Measurements from ENCODE around the gene SLC25A13. TPM values are rescaled to one million over a fixed set of nuclear protein-coding genes. Genes with fewer than 3 reads are reported as not detected.

The SLC25A13 gene
- total and polyA plus RNA-seq, 2 of the 13 experiments (the other 11 are each of a cell fraction or from before 2014, with no cell fraction given), result 36.2 to 84.9 TPM

GRCh38 chr7:96241855-96242254 is 80.0 kb downstream of the SLC25A13 start:
- H3K27me3 ChIP-seq (ENCODE audit: control insufficient read depth in 1 of 2, insufficient read depth in 2 of 2, low read length in 2 of 2), result no peaks in the 10 kb centered on the region
- CTCF ChIA-PET (ENCODE audit: low intra/inter-chr PET ratio, low total read pairs), result no interaction called here
- POLR2A ChIA-PET, result no interaction called here
- H3K4me1 ChIP-seq (ENCODE audit: insufficient read depth, low read length), result no peaks in the 10 kb centered on the region
- intact Hi-C loops (cut with micrococcal nuclease; ENCODE audit: unreplicated experiment), result no loop called here
- H2AFZ ChIP-seq (ENCODE audit: low read length), result no peak overlapping the region
- H3K27ac ChIP-seq (ENCODE audit: extremely low read length, insufficient read depth, low read length), result no peak overlapping the region
- H3K4me3 ChIP-seq (replicated peaks in 1 of 3; ENCODE audit: insufficient read depth in 1 of 3, low read depth in 2 of 3, low read length in 3 of 3), result no peak overlapping the region
- no peaks in the 10 kb centered on the region; the same call in 1 of the 2 replicates for H4K20me1 ChIP-seq (ENCODE audit: insufficient read depth, low read length)
- DNase-seq (ENCODE audit: low spot score) (no peak), FAIRE-seq (no peak), ATAC-seq (no peak)
- no TSS peak for BruUV-seq (replicated peaks)
- H3K79me2 ChIP-seq (ENCODE audit: insufficient read depth, low read length), result peaks cover 33% of the 10 kb centered on the region
- H3K9me3 ChIP-seq (ENCODE audit: low read length), result no peaks in the 10 kb centered on the region
- TF ChIP-seq KDM2A (CRISPR knock-in tag; IDR thresholded peaks at IDR 0.05; ENCODE audit: borderline replicate concordance, low read depth) (no peak), ZBTB33 (CRISPR knock-in tag; IDR thresholded peaks at IDR 0.05) (no peak), NFRKB (IDR thresholded peaks at IDR 0.05) (no peak), ZNF430 (CRISPR knock-in tag; IDR thresholded peaks at IDR 0.05) (no peak), ZNF296 (CRISPR knock-in tag; conservative IDR thresholded peaks at IDR 0.05) (no peak), ZBTB44 (CRISPR knock-in tag; IDR thresholded peaks at IDR 0.05) (no peak), MAFK (conservative IDR thresholded peaks at IDR 0.05 in 1 of 2, IDR thresholded peaks at IDR 0.05 in 1 of 2; ENCODE audit: low read length in 2 of 2) (no peak), HINFP (CRISPR knock-in tag; IDR thresholded peaks at IDR 0.05; ENCODE audit: low read depth) (no peak), ZSCAN22 (CRISPR knock-in tag; IDR thresholded peaks at IDR 0.05) (no peak), TMF1 (CRISPR knock-in tag; IDR thresholded peaks at IDR 0.05; ENCODE audit: low read depth) (no peak), ATF4 (CRISPR knock-in tag; IDR thresholded peaks at IDR 0.05) (no peak)
- H3K36me3 ChIP-seq (replicated peaks in 1 of 2; ENCODE audit: control insufficient read depth in 1 of 2, insufficient read depth in 2 of 2, low read length in 2 of 2), result peaks cover 3 to 5% of the 10 kb centered on the region in 2 experiments; a peak in 2 of 5 replicates
- H3K4me2 ChIP-seq (ENCODE audit: low read depth, low read length), result no peak overlapping the region
- in situ Hi-C loops (cut with HindIII; ENCODE audit: extremely low pct_ligation_motif_present, low pct_unique_long_range_greater_than_20kb), result no loop called here
- 97% methylated on average over 3 of the region's 3 CpGs for WGBS (ENCODE audit: low lambda C conversion rate)
- H3K9ac ChIP-seq (ENCODE audit: insufficient read depth, low read depth, low read length), result no peak overlapping the region
